ENCODE measurements around the gene METRNL. TPM values are rescaled to one million over a fixed set of nuclear protein-coding genes. Genes with fewer than 3 reads are reported as not detected.
A peak's percentile ranks its signal among the peaks of the same experiment; 100 is the strongest.

Gene METRNL
- total and polyA plus RNA-seq, 3 experiments from 2014 or later: 2.6 to 22.9 (median 22.3) TPM

DNA sequence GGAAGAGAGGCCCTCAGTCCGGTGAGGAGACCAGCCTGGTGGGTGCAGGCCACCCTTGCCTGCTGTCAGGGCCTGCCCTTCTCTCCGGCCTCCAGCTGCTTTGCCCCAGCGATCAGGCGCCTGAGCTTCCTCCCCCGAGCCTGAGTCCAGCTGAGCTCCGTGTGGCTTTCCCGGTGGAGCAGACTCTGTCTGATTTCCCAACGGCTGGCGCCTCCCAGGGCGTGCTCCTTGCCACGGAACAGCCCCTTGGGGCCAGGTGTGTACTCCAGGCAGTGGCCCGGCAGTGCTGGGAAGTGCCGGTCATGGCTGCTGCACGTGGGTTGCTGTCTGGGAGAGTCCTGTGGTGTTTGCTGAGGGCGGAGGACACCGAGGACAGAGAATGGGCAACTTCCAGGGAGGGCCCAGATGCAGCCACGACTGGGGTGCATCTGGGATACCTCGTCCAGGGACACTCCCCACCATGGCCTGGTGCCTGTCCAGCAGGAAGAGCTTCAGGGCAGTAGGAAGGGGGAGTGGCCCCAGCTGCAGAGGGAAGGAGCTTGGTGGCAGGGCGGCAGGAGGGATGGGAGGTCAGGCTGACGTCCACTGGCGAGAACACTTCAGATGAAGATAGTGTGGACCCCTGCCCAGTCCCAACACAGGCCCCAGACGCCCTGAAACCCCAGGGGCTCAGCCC is 22.5 kb downstream of the METRNL start:
- ChIA-PET POLR2A (no interaction called here), CTCF (no interaction called here)
- Histone ChIP-seq H3K4me3 (ENCODE audit: low read length) (no peak overlapping the region), H3K27me3 (ENCODE audit: insufficient read depth, low read length, poor library complexity, severe bottlenecking) (peaks cover 14% of the 10 kb centered on the region), H3K36me3 (ENCODE audit: insufficient read depth, low read length) (no peaks in the 10 kb centered on the region), H3K27ac (ENCODE audit: low read depth, low read length) (no peak overlapping the region), H3K4me1 (ENCODE audit: insufficient read depth, low read length) (peaks cover 5% of the 10 kb centered on the region), H3K9me3 (ENCODE audit: low read length) (no peaks in the 10 kb centered on the region)
- peaks cover 0 to 3% (median 0%) of the 10 kb centered on the region in 5 donors for H3K9me3 Mint-ChIP-seq
- H3K4me3 Mint-ChIP-seq: no peak overlapping the region
- peaks cover 9 to 12% of the 10 kb centered on the region in 2 donors for H3K27me3 Mint-ChIP-seq
- H3K4me1 Mint-ChIP-seq: peaks cover 5 to 22% (median 7%) of the 10 kb centered on the region in 3 donors
- no peak for DNase-seq
- peak overlapping the region in 2 of 8 donors; percentile 27 to 29 for H3K27ac Mint-ChIP-seq
- peaks cover 0 to under 1% (median 0%) of the 10 kb centered on the region in 3 donors for H3K36me3 Mint-ChIP-seq

DNA sequence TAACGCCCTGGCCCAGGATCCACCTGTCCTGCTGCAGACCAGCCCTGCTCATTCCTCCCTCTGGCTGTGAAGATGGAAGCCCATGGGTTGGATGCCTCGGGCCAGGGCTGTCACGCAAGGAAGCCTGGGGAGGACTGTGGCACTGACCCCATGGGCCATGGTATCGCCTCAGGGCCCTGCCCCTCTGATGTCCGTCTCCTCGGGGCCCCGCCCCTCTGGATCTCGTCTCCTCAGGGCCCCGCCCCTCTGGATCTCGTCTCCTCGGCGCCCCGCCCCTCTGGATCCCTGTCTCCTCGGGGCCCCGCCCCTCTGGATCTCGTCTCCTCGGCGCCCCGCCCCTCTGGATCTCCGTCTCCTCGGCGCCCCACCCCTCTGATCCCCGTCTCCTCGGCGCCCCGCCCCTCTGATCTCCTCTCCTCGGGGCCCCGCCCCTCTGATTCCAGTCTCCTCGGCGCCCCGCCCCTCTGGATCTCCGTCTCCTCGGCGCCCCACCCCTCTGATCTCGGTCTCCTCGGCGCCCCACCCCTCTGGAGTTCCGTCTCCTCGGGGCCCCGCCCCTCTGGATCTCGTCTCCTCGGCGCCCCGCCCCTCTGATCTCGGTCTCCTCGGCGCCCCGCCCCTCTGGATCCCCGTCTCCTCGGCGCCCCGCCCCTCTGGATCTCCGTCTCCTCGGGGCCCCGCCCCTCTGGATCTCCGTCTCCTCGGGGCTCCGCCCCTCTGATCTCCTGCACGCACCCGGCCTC is 24.0 kb downstream of the METRNL start:
- DNase-seq: no peak
- peaks cover 0 to 3% (median 0%) of the 10 kb centered on the region in 5 donors for H3K9me3 Mint-ChIP-seq
- no peaks in the 10 kb centered on the region for H3K36me3 Mint-ChIP-seq
- H3K4me3 ChIP-seq (ENCODE audit: low read length): no peak overlapping the region
- ChIA-PET POLR2A (no interaction called here), CTCF (no interaction called here)
- peak overlapping the region in 1 of 7 donors; percentile 86 for H3K4me3 Mint-ChIP-seq
- no peak overlapping the region for H3K27ac Mint-ChIP-seq
- no peaks in the 10 kb centered on the region for H3K36me3 ChIP-seq (ENCODE audit: insufficient read depth, low read length)
- H3K4me1 ChIP-seq (ENCODE audit: insufficient read depth, low read length): peaks cover 5% of the 10 kb centered on the region
- no peak overlapping the region for H3K27ac ChIP-seq (ENCODE audit: low read depth, low read length)
- H3K27me3 Mint-ChIP-seq: peaks cover 11 to 16% of the 10 kb centered on the region in 2 donors
- H3K9me3 ChIP-seq (ENCODE audit: low read length): no peaks in the 10 kb centered on the region
- H3K4me1 Mint-ChIP-seq: peaks cover 5 to 22% (median 7%) of the 10 kb centered on the region in 3 donors
- H3K27me3 ChIP-seq (ENCODE audit: insufficient read depth, low read length, poor library complexity, severe bottlenecking): peaks cover 14% of the 10 kb centered on the region

DNA sequence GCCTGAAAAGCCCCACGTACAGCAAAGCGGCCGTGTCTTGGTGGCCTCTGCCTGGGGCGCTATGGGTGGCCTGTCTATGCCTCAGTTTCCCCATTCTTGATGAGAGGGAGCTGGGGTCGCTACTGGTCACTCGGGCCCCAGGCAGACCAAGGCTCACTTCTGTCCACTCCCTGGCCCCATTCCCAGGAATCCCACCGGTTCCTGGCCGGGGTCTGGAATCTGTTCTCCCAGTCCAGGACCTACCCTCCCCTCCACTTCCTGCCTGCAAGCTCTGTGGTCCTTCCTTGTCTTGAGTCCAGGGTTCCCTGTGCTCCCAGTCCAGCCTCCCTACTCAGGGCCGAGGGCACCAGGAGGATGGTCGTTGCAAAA is 24.5 kb downstream of the METRNL start:
- ChIA-PET CTCF (no interaction called here), POLR2A (no interaction called here)
- Histone ChIP-seq H3K4me1 (ENCODE audit: insufficient read depth, low read length) (peaks cover 5% of the 10 kb centered on the region), H3K9me3 (ENCODE audit: low read length) (no peaks in the 10 kb centered on the region), H3K27ac (ENCODE audit: low read depth, low read length) (no peak overlapping the region), H3K36me3 (ENCODE audit: insufficient read depth, low read length) (no peaks in the 10 kb centered on the region), H3K4me3 (ENCODE audit: low read length) (no peak overlapping the region), H3K27me3 (ENCODE audit: insufficient read depth, low read length, poor library complexity, severe bottlenecking) (peaks cover 12% of the 10 kb centered on the region)
- DNase-seq: no peak
- no peaks in the 10 kb centered on the region for H3K36me3 Mint-ChIP-seq
- no peak overlapping the region for H3K27ac Mint-ChIP-seq
- H3K4me1 Mint-ChIP-seq: peaks cover 5 to 22% (median 7%) of the 10 kb centered on the region in 3 donors
- peaks cover 0 to 3% (median 0%) of the 10 kb centered on the region in 5 donors for H3K9me3 Mint-ChIP-seq
- H3K27me3 Mint-ChIP-seq: peaks cover 14 to 19% of the 10 kb centered on the region in 2 donors
- H3K4me3 Mint-ChIP-seq: peak overlapping the region in 1 of 7 donors; percentile 86

DNA sequence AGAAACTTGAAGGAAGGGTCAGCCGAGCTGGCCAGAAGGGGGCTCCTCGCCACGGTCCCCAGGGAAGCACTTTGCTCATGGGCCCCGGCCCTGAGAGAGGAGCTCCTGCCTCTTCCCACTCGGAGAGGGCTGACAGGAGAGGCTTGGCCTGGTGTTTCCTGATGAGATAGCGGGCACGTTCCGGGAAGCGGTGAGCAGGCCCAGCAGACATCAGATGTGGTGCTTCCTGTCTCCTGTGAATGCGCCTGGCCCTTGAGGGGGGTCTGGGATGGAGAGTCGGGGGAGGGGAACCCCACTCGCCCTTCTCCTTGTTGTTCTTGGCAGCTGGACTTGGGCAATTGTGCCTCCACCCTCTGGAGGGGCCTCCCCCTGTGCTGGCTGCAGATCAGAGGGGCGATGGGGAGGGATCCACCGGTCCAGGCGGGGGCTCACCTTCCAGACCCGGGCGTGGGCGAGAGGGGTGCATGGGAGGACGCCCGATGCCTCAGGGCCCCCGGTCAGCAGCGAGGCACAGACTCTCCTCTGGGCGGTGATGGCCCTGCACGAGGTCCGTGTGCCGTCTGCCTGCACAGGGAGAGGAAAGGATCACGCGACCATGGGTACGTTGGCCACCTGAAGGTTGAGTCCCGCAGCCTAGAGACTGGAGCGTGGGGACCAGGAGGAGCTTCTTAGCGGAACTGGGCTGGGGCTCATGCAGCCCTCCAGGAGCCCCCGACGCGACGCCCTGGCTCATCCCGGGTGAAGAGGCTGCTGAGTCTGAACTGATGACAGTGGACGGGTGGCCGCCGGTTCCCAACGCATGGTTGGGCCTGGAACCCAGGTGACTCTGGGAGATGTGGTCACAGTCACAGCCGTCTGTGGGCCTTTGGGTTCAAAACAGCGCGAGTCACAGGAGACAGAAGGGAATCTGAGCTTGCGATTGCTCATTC is 25.4 kb downstream of the METRNL start:
- no peaks in the 10 kb centered on the region for H3K9me3 ChIP-seq (ENCODE audit: low read length)
- no peaks in the 10 kb centered on the region for H3K9me3 Mint-ChIP-seq
- peaks cover 12 to 20% of the 10 kb centered on the region in 2 donors for H3K27me3 Mint-ChIP-seq
- H3K4me3 ChIP-seq (ENCODE audit: low read length): no peak overlapping the region
- peaks cover 10% of the 10 kb centered on the region for H3K27me3 ChIP-seq (ENCODE audit: insufficient read depth, low read length, poor library complexity, severe bottlenecking)
- H3K36me3 ChIP-seq (ENCODE audit: insufficient read depth, low read length): no peaks in the 10 kb centered on the region
- H3K4me3 Mint-ChIP-seq: peak overlapping the region in 1 of 7 donors; percentile 6
- ChIA-PET CTCF (no interaction called here), POLR2A (no interaction called here)
- peaks cover 5% of the 10 kb centered on the region for H3K4me1 ChIP-seq (ENCODE audit: insufficient read depth, low read length)
- DNase-seq: no peak
- H3K36me3 Mint-ChIP-seq: no peaks in the 10 kb centered on the region
- H3K27ac Mint-ChIP-seq: peak overlapping the region in 1 of 8 donors; percentile 36
- H3K27ac ChIP-seq (ENCODE audit: low read depth, low read length): no peak overlapping the region
- H3K4me1 Mint-ChIP-seq: peaks cover 4 to 14% (median 5%) of the 10 kb centered on the region in 3 donors

DNA sequence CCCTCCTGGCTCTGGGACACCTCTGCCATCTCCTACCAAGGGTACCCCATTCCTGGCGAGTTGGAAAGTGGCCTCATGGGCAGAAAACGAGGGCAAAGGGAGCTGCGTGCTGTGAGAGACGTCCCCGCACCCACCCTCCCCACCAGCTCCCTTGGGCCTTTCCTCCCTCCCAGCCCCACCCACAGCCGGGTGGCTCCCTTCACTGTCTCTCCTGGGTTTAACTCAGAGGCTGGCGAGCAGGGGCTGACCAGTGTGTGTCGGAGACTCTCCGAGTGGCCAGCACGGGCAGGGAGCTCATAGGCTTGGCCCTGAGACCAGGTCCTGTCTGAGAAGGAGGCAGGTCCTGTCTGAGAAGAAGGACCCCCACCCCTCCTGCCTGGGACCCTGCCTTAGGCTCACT is 26.1 kb downstream of the METRNL start:
- H3K9me3 ChIP-seq (ENCODE audit: low read length): no peaks in the 10 kb centered on the region
- H3K27me3 ChIP-seq (ENCODE audit: insufficient read depth, low read length, poor library complexity, severe bottlenecking): peaks cover 10% of the 10 kb centered on the region
- no peaks in the 10 kb centered on the region for H3K9me3 Mint-ChIP-seq
- H3K4me3 Mint-ChIP-seq: no peak overlapping the region
- no peaks in the 10 kb centered on the region for H3K36me3 Mint-ChIP-seq
- POLR2A ChIA-PET: no interaction called here
- no peak overlapping the region for H3K27ac Mint-ChIP-seq
- peaks cover 0 to 8% (median 2%) of the 10 kb centered on the region in 3 donors for H3K4me1 Mint-ChIP-seq
- CTCF ChIA-PET: no interaction called here
- H3K27me3 Mint-ChIP-seq: peaks cover 10 to 17% of the 10 kb centered on the region in 2 donors
- no peak overlapping the region for H3K27ac ChIP-seq (ENCODE audit: low read depth, low read length)
- H3K4me1 ChIP-seq (ENCODE audit: insufficient read depth, low read length): no peaks in the 10 kb centered on the region
- no peak overlapping the region for H3K4me3 ChIP-seq (ENCODE audit: low read length)
- DNase-seq: no peak
- H3K36me3 ChIP-seq (ENCODE audit: insufficient read depth, low read length): no peaks in the 10 kb centered on the region

DNA sequence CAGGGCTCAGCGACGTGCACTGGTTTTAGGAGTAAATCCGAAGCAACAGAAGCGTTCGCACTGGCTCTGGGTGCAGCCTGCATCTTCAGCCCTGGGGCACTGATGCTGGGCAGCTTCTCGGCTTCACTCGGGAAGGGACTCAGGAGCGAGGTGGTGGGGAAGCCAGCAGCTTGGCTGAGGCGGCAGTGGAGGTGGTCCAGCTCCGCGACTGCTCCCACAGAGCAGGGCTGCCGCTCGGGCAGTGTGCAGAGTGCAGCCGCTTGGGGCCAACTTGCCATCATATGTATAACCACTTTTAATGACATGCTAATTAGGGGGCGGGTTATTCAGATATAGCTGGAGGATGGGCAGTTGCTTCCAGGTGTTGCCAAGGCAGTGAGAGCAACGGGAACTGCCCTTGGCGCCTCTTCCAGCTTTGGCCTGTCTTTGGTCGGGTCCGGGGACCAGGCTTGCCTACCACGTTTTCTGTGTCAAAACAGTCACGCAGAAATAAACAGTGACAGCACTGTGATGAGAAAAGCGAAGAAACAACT is 26.7 kb downstream of the METRNL start:
- ChIA-PET CTCF (no interaction called here), POLR2A (no interaction called here)

DNA sequence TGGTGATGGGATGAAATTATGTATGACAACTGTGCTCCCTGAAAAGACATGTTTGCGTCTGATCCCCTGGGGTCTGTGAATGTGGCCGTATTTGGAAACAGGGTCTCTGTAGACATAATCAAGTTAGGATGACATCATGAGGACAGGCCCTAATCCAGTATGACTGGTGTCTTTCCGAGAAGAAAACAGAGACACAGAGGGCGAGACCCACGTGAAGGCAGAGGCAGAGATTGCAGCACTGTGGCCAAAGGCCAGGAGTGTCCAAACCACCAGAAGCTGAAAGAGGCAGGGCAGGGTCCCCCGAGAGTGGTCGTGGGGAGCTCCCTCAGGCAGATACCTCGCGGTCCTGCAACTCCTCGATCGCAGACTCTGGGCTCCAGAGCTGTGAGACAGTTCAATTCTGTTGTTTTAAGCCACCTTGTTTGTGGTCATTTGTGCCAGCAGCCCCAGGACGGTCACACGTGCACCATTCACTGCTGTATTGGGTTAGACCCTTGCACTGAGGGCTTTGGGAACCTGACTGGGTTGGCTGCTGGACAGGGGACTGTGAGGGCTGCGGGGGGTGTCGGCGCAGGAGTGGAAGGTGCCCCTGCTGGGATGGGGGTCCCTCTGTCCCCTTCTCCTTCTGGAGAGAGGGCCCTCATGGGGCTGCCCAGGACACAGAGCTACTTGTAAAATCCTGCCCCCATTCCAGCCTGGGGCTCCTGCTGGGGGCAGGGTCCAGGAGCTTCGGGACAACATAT is 27.7 kb downstream of the METRNL start:
- POLR2A ChIA-PET: no interaction called here
- H3K4me3 Mint-ChIP-seq: peak overlapping the region in 2 of 7 donors; percentile 34 to 35
- no peaks in the 10 kb centered on the region for H3K9me3 ChIP-seq (ENCODE audit: low read length)
- H3K9me3 Mint-ChIP-seq: no peaks in the 10 kb centered on the region
- H3K27me3 ChIP-seq (ENCODE audit: insufficient read depth, low read length, poor library complexity, severe bottlenecking): no peaks in the 10 kb centered on the region
- H3K4me1 ChIP-seq (ENCODE audit: insufficient read depth, low read length): no peaks in the 10 kb centered on the region
- H3K27ac ChIP-seq (ENCODE audit: low read depth, low read length): no peak overlapping the region
- peak overlapping the region in 2 of 8 donors; percentile 61 to 78 for H3K27ac Mint-ChIP-seq
- DNase-seq: no peak
- no peaks in the 10 kb centered on the region for H3K4me1 Mint-ChIP-seq
- no peaks in the 10 kb centered on the region for H3K36me3 ChIP-seq (ENCODE audit: insufficient read depth, low read length)
- peaks cover 6 to 23% of the 10 kb centered on the region in 2 donors for H3K27me3 Mint-ChIP-seq
- no peaks in the 10 kb centered on the region for H3K36me3 Mint-ChIP-seq
- H3K4me3 ChIP-seq (ENCODE audit: low read length): no peak overlapping the region
- CTCF ChIA-PET: no interaction called here

More for the DNA sequence above, 26.7 kb downstream of the METRNL start:
- peaks cover 7% of the 10 kb centered on the region for H3K27me3 ChIP-seq (ENCODE audit: insufficient read depth, low read length, poor library complexity, severe bottlenecking)
- H3K4me3 ChIP-seq (ENCODE audit: low read length): no peak overlapping the region
- Mint-ChIP-seq H3K4me3 (no peak overlapping the region), H3K27me3 (peaks cover 8 to 23% of the 10 kb centered on the region in 2 donors), H3K9me3 (no peaks in the 10 kb centered on the region), H3K4me1 (peaks cover 0 to 4% (median 0%) of the 10 kb centered on the region in 3 donors), H3K27ac (peak overlapping the region in 2 of 8 donors; percentile 23 to 88), H3K36me3 (no peaks in the 10 kb centered on the region)
- no peaks in the 10 kb centered on the region for H3K9me3 ChIP-seq (ENCODE audit: low read length)
- no peaks in the 10 kb centered on the region for H3K4me1 ChIP-seq (ENCODE audit: insufficient read depth, low read length)
- no peaks in the 10 kb centered on the region for H3K36me3 ChIP-seq (ENCODE audit: insufficient read depth, low read length)
- no peak for DNase-seq
- no peak overlapping the region for H3K27ac ChIP-seq (ENCODE audit: low read depth, low read length)
